HG02840 (cell line): ENCODE data around the gene CCDC148.
"Not testable (repeated sequence)": the region's sequence is repeated elsewhere in the genome, so short reads cannot be mapped to it uniquely, and the experiment has no call there.

Experiments
- ATAC-seq: cut with Tn5 transposase; IDR thresholded peaks from one replicate; pipeline ENCODE4 v1.9.1; 2021; ENCODE audit warnings: mild to moderate bottlenecking, moderate library complexity, moderate number of reproducible peaks; ENCODE audit not compliant: unreplicated experiment, low FRiP score

CCDC148 gene

DNA sequence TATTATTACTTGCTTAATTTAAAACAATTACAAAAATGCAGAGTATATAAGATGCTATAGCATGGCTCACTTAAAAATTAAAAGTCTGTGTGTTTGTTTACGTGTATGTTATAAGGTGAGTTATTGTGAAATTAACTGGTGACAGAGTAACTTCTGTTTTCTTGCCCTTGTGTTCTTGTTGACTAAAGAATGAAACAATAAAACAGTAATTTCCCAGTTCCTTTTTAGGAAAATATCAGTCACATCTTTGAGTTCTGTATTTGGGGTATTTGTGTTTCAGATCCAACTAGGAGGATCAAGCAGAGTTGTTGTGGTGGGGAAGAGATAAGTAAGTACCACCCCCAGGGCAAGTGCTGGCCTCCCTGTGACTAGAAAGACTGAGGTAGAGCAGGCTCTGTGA is 143.6 kb downstream of the CCDC148 start:
- no peak for ATAC-seq

DNA sequence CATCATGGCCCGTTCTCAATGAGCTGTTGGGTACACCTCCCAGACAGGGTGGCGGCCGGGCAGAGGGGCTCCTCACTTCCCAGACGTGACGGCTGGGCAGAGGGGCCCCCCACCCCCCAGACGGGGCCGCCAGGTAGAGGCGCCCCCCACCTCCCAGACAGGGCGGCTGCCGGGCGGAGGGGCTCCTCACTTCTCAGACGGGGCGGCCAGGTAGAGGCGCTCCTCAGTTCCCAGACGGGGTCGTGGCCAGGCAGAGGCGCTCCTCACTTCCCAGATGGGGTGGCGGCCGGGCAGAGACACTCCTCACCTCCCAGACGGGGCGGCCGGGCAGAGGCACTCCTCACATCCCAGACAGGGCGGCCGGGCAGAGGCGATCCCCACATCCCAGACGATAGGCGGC is 146.1 kb downstream of the CCDC148 start:
- ATAC-seq = not testable (repeated sequence)

DNA sequence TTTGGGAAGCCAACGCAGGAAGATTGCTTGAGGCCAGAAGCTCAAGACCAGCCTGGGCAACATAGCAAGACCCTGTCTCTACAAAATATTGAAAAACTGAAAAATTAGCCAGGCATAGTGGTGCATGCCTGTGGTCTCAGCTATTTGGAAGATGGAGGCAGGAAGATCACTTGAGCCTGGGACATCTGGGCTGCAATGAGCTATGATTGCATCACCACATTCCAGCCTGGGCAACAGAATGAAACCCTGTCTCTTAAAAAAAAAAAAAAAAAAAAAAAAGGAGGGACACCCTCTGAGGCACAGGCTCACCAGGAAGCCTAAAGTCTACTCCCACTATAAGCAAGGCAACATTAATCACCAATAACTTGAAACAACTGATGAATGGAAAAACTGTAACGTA is 151.1 kb downstream of the CCDC148 start:
- ATAC-seq = no peak

DNA sequence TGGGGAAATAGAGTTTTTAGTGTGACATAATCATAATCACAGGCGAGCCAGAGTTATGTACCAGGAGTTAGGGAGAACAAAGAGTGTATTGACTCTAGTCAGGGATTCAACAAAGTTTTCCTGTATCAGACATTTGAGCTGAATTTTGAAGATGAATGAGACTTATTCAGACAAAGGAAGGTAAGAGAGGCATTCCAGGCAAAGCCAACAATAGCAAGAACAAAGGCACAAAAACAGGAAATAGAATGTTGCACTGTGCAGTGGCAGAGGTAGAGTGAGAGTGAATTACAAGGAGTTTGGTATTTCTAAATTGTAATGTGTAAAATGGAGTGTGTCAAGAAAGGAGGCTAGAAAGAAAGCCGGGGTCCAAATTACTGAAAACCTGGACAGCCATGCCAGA is 156.2 kb downstream of the CCDC148 start:
- no peak for ATAC-seq

DNA sequence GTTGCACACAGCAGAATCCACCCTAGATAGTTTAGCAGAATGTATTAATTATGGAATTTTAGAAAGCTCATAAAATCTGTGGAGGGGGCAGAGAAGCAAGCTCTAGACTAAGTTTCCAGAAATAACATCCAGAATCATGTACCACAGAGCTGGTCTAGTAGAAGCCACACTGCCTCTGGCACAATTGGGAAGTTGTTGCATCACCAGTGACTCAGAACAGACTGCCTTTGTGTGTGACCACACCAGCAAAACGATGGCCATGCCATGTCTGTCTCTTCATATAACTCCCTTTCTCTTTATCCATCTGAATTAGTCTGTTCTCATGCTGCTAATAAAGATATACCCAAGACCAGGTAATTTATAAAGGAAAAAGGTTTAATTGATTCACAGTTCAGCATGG is 158.9 kb downstream of the CCDC148 start:
- ATAC-seq = no peak

DNA sequence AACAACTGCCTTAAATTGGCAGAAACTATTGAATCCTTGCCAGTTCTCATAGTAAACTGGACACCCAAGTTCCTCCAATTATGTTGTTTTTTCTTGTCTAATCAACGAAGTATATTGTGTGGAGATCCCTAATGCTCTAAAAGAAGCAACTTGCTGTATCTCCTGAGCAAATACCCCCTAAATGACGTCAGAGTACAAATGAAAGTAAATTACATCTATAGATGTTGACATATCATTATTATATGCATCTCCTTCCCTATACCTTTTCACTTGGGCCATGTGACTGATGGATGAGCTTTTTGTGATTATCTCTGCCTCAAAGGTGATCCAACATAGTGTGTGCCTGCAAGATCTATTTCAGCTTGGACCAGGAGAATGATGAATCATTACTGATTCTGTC is 159.4 kb downstream of the CCDC148 start:
- no peak for ATAC-seq

DNA sequence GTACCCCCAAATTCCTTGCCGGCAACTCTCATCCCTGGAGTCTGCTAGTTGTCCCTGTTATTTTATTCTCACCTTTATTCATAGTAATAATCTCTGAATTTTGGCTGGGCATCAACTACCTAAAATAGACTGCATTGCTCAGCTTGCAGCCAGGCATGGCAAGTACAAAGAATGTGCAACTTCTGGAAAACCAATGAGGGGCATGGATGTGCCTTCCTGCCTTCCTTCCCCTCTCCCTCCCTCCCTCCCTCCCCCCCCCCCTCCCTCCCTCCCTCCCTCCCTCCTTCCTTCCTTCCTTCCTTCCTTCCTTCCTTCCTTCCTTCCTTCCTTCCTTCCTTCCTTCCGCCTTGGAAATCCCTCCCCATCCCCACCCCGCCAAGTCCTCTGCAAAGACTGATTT is 162.8 kb downstream of the CCDC148 start:
- no peak for ATAC-seq

DNA sequence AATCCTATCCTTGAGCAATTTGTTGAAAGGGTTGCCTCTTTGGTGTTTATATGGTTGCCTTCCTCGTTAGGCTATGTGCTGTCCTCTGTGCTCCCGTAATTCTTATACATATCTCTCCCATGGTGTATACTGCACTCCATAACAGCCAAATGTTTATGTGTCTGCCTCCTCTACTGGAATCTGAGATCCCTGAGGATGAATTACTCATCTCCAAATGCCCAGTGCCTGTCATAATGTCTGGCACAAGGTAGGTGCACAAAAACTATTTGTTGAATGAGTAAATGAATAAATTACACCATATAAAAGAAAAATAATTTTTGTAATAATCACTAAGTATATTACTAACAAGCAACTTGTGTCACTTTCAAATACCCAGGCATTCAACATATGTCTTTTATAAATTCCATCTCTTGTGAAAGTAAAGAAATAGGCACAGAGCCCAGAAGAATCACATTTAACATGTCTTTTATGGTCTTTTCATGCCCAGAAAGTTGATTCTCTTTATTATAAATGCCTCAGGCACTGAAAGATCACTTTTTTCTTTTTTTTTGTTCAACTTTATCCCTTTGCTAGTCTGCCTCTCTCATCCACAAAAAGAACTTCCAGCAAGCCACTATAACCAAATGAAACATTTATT is 164.9 kb downstream of the CCDC148 start:
- ATAC-seq = no peak

DNA sequence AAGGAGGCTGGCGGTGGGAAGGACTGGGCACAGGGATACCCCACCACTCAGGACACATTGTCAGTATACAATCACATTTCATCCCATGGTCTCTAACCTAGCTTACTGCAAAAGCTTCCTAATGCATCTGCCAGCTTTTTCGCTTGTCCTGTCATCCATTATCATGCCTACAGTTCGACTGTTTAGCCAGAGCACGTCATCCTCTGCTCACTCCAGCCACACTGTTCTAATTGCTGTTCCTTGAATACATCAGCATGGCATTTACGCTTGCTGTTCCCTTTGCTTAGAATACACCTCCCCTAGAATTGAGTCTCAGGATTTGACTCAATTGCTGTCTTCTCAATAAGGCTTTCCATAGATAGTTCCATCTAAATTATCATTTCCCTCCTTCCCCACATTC is 166.3 kb downstream of the CCDC148 start:
- no peak for ATAC-seq

DNA sequence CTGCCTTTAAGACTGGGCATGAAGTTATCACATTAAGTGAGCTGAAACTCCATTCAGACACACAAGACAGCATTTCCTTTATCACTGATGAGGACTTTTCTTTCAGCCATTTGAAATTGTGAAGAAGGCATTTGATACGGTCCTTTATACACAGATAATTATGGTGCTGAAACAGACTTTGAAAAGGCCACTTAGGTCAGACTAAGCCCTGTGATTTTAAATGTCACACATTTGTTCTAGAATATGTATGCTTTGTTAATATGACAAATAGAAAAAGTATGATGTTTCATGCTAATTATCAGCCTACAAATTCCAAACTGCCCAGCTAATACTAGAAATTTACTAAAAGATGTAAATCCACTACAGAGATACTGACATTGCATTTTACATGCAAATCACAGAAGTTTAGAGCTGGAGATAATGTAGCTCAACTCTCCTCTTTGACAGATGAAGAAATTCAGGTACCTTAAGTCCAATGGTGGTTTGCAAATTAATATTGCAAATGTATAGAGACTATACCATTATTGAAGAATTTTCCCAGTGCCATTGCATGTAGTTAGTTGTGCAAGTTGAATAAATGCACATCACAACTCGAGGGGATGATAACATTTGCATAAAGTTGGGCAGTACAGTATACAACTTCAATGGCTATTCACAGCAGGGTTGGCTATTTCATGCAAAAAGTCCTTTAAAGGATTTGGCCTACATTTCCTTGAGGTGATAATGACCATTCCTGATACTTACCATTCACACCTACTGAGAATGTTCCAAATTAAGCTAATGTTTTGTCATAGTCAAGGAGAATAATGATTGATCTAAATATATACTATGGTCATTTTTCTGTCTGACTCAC is 179.7 kb downstream of the CCDC148 start:
- no peak for ATAC-seq

DNA sequence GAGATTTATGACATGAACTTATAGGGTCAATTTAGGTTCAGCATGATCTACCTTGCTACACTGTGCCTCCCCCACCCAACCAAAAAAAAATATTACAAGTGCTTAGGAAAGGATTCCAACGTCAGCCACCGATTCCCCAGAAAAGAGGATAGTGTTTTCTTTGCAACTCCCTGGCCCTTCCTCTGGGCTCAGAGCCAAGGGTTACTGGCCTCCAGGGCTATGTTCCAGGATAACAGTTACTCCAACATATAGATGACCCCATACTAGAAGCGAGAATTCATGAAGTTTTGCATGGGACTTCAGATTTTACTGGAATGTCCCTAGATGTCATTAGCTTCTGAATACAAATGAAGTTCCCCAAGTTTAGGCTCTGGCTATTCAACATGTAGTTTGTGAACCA is 182.8 kb downstream of the CCDC148 start:
- ATAC-seq = no peak

DNA sequence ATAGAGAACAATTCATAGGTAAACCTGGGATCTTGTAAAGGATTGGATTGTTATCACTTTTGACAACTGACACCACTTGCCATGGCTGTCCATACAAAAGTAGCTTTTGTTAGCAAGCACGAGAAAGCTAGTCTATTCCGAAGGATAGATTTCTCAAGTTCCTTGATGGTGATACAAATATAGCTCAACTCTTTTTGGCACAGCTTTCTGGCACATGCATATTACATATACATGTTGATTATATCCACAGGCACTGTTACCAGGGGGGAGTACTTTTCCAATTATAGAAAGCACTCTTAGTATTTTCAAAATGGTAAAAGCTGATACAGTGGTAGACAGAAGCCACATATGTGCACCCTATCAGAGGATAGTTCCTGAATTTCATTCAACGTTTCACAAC is 186.0 kb downstream of the CCDC148 start:
- no peak for ATAC-seq

DNA sequence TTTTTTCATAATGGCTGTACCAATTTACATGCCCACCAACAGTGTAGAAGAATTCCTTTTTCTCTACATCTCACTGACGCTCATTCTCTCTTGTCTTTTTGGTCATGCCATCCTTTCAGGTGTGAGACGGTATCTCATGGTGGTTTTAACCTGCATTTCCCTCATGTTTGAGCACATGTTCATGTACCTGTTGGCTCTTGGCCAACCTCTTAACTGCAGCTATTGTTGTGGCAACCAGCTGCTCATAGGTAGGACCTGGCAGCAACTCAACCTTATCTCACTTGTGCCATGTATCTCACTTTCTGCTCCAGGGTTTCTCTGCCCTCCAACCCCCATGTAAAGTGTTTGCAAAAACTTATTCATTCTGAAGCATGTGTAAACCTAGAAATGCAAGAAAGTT is 187.4 kb downstream of the CCDC148 start:
- ATAC-seq = no peak

DNA sequence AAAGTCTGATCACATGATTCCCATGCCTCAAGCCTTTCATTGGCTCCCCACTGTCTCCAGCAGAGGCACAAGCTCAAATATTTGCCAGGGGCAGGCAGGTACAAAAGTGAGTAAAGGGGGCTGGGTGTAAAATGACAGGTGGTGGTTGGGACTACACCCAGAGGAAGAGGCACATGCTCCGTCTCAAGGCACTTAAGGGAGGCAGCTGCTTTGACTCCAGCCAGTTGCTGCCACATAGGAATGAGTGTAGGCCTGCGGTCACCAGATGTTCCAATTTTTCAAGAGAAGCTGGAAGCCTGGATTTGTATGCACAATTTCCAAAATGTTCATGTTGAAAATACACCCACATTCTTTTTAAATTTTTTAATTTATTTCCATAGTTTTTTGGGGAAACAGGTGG is 190.4 kb downstream of the CCDC148 start:
- ATAC-seq = no peak

DNA sequence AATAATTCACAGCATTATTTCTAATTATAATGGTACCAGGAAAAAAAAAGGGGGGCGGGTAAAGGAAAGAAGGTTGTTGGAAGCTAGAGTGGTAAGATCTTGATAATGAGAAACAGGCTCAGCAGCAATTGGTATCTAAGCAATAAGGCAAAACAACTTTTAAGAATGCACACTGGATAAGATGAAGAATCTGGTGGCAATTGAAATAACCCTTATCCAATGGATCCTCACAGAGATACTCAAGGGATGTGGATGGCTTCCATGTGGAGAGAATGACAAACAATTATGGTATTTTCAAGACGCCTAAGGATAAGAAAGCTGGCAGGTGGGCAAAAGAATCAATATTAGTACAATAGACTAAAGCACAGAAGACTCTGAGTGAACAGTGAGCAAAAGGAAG is 201.3 kb downstream of the CCDC148 start:
- ATAC-seq = no peak

DNA sequence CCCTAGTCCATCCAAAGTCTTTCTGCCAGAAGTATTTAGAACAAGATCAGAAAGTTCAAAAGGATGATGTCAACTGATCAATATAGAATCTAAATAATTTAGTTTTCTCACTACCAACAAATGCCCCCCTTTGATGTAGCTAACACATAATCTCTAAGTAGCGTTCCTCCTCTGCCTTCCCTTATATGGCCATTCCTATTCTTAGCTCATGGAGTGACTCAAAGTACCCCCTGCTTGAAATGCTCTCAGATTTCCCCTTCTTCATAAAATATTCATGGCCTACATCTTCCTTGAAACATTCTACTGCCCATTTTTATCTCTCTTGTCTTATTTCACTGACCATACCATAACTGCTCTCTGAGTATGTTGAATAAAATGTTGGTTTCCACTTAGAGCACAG is 203.4 kb downstream of the CCDC148 start:
- ATAC-seq = no peak

DNA sequence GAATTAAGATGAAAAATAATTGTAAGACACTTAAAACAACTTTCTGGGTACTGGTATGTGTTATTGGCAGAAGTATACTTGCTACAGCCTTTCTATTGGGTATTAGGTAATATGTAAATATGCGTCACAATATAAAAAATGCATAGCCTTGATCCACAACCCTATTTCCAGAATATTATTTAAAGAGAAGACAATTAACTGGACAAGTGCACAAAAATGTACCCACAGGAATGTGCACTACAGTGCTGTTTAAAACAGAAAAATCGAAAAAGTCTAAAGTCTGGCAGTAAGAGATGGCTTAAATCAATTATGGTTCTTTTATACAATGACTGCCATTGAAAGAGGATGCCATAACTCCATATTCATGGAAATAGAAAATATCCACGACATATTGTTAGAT is 205.2 kb downstream of the CCDC148 start:
- ATAC-seq = no peak

DNA sequence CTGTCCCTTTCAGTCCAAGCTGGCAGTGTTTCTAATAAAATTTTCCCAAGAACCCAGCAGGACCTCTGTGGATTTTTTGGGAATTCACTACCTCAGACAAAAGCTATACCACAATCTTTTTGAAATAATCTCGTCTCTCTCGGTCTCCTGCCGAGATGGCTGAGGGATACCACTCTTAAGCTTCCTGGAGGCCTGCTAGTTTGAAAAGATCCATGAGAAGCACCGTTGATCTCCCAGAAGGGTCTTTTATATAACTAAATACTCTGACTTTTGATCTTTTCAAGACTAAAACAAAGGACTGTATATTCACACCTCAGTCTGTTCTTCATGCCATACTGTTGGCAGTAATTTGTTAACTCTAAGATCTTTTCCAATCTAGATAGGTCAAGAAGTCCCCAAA is 213.2 kb downstream of the CCDC148 start:
- no peak for ATAC-seq

DNA sequence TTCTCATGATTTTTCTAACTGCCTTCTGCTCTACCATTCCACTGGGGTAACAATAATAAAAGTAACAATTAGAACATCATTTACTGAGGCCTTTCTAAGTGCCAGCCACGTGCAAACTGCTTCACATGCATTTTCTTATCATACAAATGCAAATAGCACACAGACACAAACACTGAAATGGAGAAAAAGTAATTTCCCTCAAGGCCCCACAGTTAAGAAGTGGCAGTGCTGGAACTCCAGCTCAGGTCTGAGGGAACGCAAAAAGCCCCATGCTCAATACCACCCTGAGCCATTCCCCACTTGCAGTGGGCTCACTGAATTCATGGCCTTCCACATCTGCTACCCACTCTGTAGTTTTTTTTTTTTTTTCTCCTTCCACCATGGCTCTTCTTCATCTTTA is 214.3 kb downstream of the CCDC148 start:
- no peak for ATAC-seq

DNA sequence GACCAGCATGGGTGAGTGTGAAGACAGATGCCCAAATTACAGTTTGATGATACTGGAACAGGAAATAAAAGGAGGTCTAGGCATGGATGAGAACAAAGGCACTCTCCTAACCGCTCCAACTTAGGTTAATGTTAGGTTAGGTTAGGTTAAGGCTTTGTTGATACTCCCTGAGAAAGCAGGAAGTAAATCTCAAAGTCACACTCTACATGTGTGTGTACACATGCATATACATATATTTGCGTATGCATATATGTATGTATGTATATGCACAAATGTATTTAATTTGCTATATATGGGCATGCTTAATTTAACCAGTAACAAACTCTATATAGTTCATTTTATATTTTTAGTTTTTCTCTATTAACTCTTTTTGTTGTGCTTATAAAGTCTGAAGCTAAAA is 215.6 kb downstream of the CCDC148 start:
- no peak for ATAC-seq

DNA sequence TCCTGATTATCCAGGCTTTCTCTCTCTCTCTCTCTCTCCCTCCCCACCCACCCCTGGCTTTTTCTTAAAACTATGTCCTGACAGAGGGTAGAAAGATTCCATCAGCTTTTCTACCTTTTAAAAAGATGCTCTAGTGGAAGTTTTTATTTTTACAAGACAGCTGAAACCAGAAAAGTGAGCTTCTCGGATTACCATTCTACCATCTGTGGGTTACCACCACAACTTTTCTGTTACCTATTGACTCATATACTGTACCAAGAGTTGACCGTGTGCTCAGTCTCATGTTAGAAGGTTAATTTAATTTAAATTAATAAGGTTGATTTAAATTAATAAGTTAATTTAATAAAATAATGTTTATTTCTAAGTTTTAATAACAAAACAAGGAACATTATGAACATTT is 217.3 kb downstream of the CCDC148 start:
- ATAC-seq = no peak

DNA sequence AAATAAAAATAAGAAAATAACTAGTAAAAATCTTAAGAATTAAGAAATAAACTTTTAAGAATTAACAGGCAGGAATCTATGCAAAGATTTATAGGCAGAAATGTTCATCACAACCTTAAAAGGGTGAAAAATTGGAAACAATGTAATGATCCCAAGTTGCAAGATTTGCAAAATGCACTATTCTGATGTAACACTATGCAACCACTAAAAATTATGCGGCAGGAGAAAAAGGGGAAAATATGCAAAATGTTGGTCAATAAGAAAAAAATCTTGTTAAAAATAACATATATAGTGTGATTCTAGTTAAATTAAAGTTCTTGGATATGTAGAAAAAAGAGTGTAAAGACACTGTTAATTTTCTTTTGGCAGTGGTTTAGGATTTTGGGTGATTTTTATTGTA is 222.1 kb downstream of the CCDC148 start:
- ATAC-seq = no peak
